Panc1 (cell line): Measurements from ENCODE around the gene ENTPD2. TPM values are rescaled to one million over a fixed set of nuclear protein-coding genes. Genes with fewer than 3 reads are reported as not detected.

Source experiments
- ATAC-seq: fragments of 200-7000 bp; cut with Tn5 transposase; 2 replicates; pipeline ENCODE4 v1.9.1; 2020; ENCODE audit warnings: mild to moderate bottlenecking, moderate library complexity
- BruUV-seq: library from RNA; stranded (reverse); fragments of 400-500 nt; replicated peaks from 2 replicates; lab custom pipeline; 2021; lab: Mats Ljungman, UMichigan
- CTCF ChIA-PET: fragments of 300-600 bp; sonication (Branson Sonifier 250); formaldehyde crosslinking; loops from one replicate; lab custom pipeline; 2022; ENCODE audit warnings: antibody characterized with exemption; lab: Charles Lee
- POLR2A ChIA-PET: fragments of 300-600 bp; sonication (Branson Sonifier 250); formaldehyde crosslinking; loops from one replicate; lab custom pipeline; 2022; ENCODE audit warnings: antibody characterized with exemption; lab: Charles Lee
- DNase-seq: peaks from one replicate; pipeline ENCODE4 v3.0.0-alpha.2; 2010; ENCODE audit warnings: low read depth, low spot score
- H3K27ac ChIP-seq: 2 replicates; pipeline ENCODE4 v1.5.1; 2011; ENCODE audit warnings: mild to moderate bottlenecking, low read length, inconsistent platforms
- H3K27me3 ChIP-seq: fragments of 200-500 bp; sonication (Bioruptor generic); 2 replicates; pipeline ENCODE4 v1.6.0; 2014; ENCODE audit warnings: low read length, inconsistent platforms; ENCODE audit not compliant: control insufficient read depth, insufficient read depth
- H3K36me3 ChIP-seq: fragments of 200-500 bp; sonication (Bioruptor generic); 2 replicates; pipeline ENCODE4 v1.5.1; 2014; ENCODE audit warnings: inconsistent platforms, mild to moderate bottlenecking, low read length, moderate library complexity; ENCODE audit not compliant: control insufficient read depth, insufficient read depth
- H3K4me1 ChIP-seq: 2 replicates; pipeline ENCODE4 v1.5.1; 2011; ENCODE audit warnings: inconsistent platforms, mild to moderate bottlenecking, low read length, moderate library complexity; ENCODE audit not compliant: control insufficient read depth, insufficient read depth
- H3K4me3 ChIP-seq, 2 experiments: 2 replicates each; pipeline ENCODE4 v1.5.1; 2011 to 2012; ENCODE audit warnings: low read depth in 2 of 2, low read length in 2 of 2, mild to moderate bottlenecking in 2 of 2, inconsistent platforms in 1 of 2, moderate library complexity in 1 of 2
- H3K9me3 ChIP-seq: fragments of 200-500 bp; sonication (Bioruptor generic); 2 replicates; pipeline ENCODE4 v1.5.1; 2014; ENCODE audit warnings: low read depth, mild to moderate bottlenecking, inconsistent platforms, low read length, moderate library complexity; ENCODE audit not compliant: control insufficient read depth, insufficient read depth
- POLR2AphosphoS5 ChIP-seq: IDR thresholded peaks from 2 replicates; pipeline ENCODE4 v1.6.1; 2012; ENCODE audit warnings: mild to moderate bottlenecking, low read depth, low read length, moderate library complexity
- SIN3A ChIP-seq: IDR thresholded peaks from 2 replicates; pipeline ENCODE4 v1.6.1; 2012; ENCODE audit warnings: low read depth, mild to moderate bottlenecking, low read length, moderate library complexity, borderline replicate concordance; ENCODE audit not compliant: insufficient read depth
- TCF7L2 ChIP-seq: IDR thresholded peaks from 2 replicates; pipeline ENCODE4 v1.6.1; 2011; ENCODE audit warnings: mild to moderate bottlenecking, low read depth, low read length, inconsistent platforms
- in situ Hi-C: cut with HindIII; loops from 2 replicates; pipeline ENCODE4 v1.10.0; 2016; ENCODE audit warnings: low sequenced_read_pairs, low pct_unique_long_range_greater_than_20kb
- intact Hi-C: fragments of 100-400 bp; cut with micrococcal nuclease; formaldehyde crosslinking; loops from one replicate; pipeline ENCODE4 v1.10.0; 2022; ENCODE audit not compliant: unreplicated experiment
- total RNA-seq: library from RNA; stranded (reverse); gene quantifications from one replicate; pipeline ENCODE4 v1.2.1, GENCODE V29; 2021; ENCODE audit not compliant: unreplicated experiment
- TF ChIP-seq, protein P1 (sequence below): fragments of 450-650 bp; IDR thresholded peaks from 2 replicates; pipeline ENCODE4 v1.5.1; 2017; ENCODE audit warnings: mild to moderate bottlenecking
- TF ChIP-seq, protein P2 (sequence below), 2 experiments: IDR thresholded peaks; 2 replicates each; pipeline ENCODE4 v1.6.1; 2011 to 2012; ENCODE audit warnings: low read depth in 2 of 2, control low read depth in 1 of 2, low read length in 1 of 2, mild to moderate bottlenecking in 1 of 2, moderate library complexity in 1 of 2; ENCODE audit not compliant: insufficient read depth in 1 of 2

The ENTPD2 gene
- total RNA-seq, 1 experiment from 2014 or later: 2.8 TPM

DNA sequence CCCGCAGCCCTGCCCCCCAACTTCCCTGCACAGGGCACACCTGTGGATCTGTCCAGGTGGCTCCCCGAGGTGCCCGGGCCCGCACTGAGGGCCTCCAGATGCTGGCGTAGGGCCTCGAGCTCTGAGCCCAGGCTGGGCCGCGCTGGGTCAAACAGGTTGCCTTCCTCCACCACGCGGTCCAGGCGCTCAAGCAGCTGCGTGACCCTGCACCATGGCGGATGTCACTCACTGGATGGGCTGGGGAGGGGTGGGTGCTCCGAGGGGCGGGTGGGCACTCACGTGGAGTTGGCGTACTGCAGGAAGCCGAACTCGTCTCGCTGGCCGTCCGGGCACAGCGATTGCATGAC lies 31.2 kb downstream of the ENTPD2 start:
- no peak overlapping the region for H3K4me3 ChIP-seq
- CTCF ChIA-PET: interaction anchor here (0.6 kb wide), 1 partner anchor 24 kb away, joined by 4 read pairs; no protein-coding TSS in a partner anchor
- intact Hi-C loops: no loop called here
- peaks cover 22% of the 10 kb centered on the region for H3K4me1 ChIP-seq
- in situ Hi-C loops: no loop called here
- ATAC-seq (peak; percentile 6; the same call in 1 of the 2 replicates), DNase-seq (no peak)
- H3K27me3 ChIP-seq: no peaks in the 10 kb centered on the region
- no peak overlapping the region for H3K27ac ChIP-seq
- TF ChIP-seq, protein P1, sequence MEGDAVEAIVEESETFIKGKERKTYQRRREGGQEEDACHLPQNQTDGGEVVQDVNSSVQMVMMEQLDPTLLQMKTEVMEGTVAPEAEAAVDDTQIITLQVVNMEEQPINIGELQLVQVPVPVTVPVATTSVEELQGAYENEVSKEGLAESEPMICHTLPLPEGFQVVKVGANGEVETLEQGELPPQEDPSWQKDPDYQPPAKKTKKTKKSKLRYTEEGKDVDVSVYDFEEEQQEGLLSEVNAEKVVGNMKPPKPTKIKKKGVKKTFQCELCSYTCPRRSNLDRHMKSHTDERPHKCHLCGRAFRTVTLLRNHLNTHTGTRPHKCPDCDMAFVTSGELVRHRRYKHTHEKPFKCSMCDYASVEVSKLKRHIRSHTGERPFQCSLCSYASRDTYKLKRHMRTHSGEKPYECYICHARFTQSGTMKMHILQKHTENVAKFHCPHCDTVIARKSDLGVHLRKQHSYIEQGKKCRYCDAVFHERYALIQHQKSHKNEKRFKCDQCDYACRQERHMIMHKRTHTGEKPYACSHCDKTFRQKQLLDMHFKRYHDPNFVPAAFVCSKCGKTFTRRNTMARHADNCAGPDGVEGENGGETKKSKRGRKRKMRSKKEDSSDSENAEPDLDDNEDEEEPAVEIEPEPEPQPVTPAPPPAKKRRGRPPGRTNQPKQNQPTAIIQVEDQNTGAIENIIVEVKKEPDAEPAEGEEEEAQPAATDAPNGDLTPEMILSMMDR: no peak
- TF ChIP-seq, protein P2, sequence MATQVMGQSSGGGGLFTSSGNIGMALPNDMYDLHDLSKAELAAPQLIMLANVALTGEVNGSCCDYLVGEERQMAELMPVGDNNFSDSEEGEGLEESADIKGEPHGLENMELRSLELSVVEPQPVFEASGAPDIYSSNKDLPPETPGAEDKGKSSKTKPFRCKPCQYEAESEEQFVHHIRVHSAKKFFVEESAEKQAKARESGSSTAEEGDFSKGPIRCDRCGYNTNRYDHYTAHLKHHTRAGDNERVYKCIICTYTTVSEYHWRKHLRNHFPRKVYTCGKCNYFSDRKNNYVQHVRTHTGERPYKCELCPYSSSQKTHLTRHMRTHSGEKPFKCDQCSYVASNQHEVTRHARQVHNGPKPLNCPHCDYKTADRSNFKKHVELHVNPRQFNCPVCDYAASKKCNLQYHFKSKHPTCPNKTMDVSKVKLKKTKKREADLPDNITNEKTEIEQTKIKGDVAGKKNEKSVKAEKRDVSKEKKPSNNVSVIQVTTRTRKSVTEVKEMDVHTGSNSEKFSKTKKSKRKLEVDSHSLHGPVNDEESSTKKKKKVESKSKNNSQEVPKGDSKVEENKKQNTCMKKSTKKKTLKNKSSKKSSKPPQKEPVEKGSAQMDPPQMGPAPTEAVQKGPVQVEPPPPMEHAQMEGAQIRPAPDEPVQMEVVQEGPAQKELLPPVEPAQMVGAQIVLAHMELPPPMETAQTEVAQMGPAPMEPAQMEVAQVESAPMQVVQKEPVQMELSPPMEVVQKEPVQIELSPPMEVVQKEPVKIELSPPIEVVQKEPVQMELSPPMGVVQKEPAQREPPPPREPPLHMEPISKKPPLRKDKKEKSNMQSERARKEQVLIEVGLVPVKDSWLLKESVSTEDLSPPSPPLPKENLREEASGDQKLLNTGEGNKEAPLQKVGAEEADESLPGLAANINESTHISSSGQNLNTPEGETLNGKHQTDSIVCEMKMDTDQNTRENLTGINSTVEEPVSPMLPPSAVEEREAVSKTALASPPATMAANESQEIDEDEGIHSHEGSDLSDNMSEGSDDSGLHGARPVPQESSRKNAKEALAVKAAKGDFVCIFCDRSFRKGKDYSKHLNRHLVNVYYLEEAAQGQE (IDR thresholded peaks at IDR 0.05; ENCODE audit: insufficient read depth in 1 of 2, low read depth in 2 of 2, low read length in 1 of 2): no peak
- TF ChIP-seq POLR2AphosphoS5 (no peak), TCF7L2 (no peak), SIN3A (no peak)
- BruUV-seq: no TSS peak
- H3K9me3 ChIP-seq: no peaks in the 10 kb centered on the region
- POLR2A ChIA-PET: no interaction called here
- no peaks in the 10 kb centered on the region for H3K36me3 ChIP-seq

DNA sequence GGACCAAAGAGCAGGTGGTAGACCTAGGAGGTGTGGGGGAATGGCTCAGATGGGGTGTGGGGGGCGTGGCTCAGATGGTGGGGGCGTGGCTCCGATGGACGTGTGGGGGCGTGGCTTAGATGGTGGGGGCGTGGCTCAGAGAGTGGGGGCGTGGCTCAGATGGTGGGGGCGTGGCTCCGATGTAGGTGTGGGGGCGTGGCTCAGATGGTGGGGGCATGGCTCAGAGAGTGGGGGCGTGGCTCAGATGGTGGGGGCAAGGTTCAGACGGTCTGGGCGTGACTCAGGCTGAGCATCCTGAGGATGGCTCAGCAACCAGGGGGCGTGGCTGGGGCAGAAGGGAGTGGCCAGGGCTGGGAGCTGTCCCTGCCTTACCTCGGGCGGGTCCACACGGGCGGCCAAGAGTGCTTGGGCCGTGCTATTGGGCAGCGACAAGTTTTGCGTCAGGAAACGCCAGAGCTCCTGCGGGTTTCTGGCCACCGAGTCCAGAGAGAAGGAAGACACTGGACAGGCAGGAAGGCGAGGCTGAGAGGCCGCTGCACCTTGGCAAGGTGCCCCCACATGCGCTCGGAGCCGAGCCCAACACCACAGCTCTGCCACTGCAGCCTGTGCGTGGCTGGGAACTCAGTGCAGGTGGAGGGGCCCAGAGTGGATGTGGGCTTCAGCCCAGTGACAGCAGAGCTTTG lies 31.7 kb downstream of the ENTPD2 start:
- DNase-seq (peak; percentile 32), ATAC-seq (peak; percentile 92)
- Histone ChIP-seq H3K4me3 (no peak overlapping the region), H3K27ac (no peak overlapping the region), H3K9me3 (no peaks in the 10 kb centered on the region), H3K4me1 (peaks cover 17% of the 10 kb centered on the region), H3K27me3 (no peaks in the 10 kb centered on the region), H3K36me3 (no peaks in the 10 kb centered on the region)
- ChIA-PET POLR2A (no interaction called here), CTCF (interaction anchor here (0.6 kb wide), 1 partner anchor 24 kb away, joined by 4 read pairs; no protein-coding TSS in a partner anchor)
- intact Hi-C loops (no loop called here), in situ Hi-C loops (no loop called here)
- no TSS peak for BruUV-seq
- TF ChIP-seq, protein P2 (IDR thresholded peaks at IDR 0.05; ENCODE audit: insufficient read depth in 1 of 2, low read depth in 2 of 2, low read length in 1 of 2): peak in 1 of 2 experiments; percentile 49; a peak in 1 of 4 replicates
- TF ChIP-seq TCF7L2: no peak
